CD4-positive, CD25-positive, alpha-beta regulatory T cell (primary cell): ENCODE measurements around the gene SPECC1. TPM values are rescaled to one million over a fixed set of nuclear protein-coding genes. Genes with fewer than 3 reads are reported as not detected.

Experiments
- ATAC-seq, 2 donors: fragments of 150-1000 bp; cut with Tn5 transposase; one replicate each; pipeline ENCODE4 v1.10.0; 2021; ENCODE audit warnings: low read depth in 2 of 2, moderate number of reproducible peaks in 2 of 2, moderate library complexity in 1 of 2
- DNase-seq, 3 donors: peaks; one replicate each; pipeline versions ENCODE4 v3.0.0 to v3.0.0-alpha.2; 2012 to 2022; ENCODE audit warnings: mixed read lengths in 1 of 3
- H3K27ac ChIP-seq: one replicate; pipeline ENCODE4 v1.7.0; 2013; ENCODE audit warnings: mild to moderate bottlenecking, low read length; ENCODE audit not compliant: insufficient read depth, poor library complexity, severe bottlenecking
- H3K27me3 ChIP-seq: one replicate; pipeline ENCODE4 v1.7.0; 2013; ENCODE audit warnings: low read length; ENCODE audit not compliant: control insufficient read depth, insufficient read depth
- H3K36me3 ChIP-seq: one replicate; pipeline ENCODE4 v1.7.0; 2013; ENCODE audit warnings: mild to moderate bottlenecking, low read length, moderate library complexity; ENCODE audit not compliant: control insufficient read depth, insufficient read depth
- H3K4me1 ChIP-seq: 2 replicates; pipeline ENCODE4 v1.7.0; 2013; ENCODE audit warnings: mild to moderate bottlenecking, low read length; ENCODE audit not compliant: insufficient read depth, control insufficient read depth, poor library complexity, severe bottlenecking
- H3K4me3 ChIP-seq: one replicate; pipeline ENCODE4 v1.7.0; 2013; ENCODE audit warnings: low read depth, mild to moderate bottlenecking, low read length, moderate library complexity
- H3K9me3 ChIP-seq, 2 experiments: 1 replicate in 1 of 2; 2 replicates in 1 of 2; pipeline ENCODE4 v1.7.0; 2013; ENCODE audit warnings: low read length in 2 of 2, mild to moderate bottlenecking in 1 of 2, moderate library complexity in 1 of 2; ENCODE audit not compliant: control insufficient read depth in 2 of 2
- H3K27ac Mint-ChIP-seq, 3 donors: one replicate each; pipeline ENCODE4 v1.8.0; 2020 to 2022; ENCODE audit warnings: mild to moderate bottlenecking in 3 of 3, mixed read lengths in 3 of 3, moderate library complexity in 2 of 3
- H3K27me3 Mint-ChIP-seq: one replicate; pipeline ENCODE4 v1.8.0; 2022; ENCODE audit warnings: mild to moderate bottlenecking, mixed read lengths
- H3K36me3 Mint-ChIP-seq: one replicate; pipeline ENCODE4 v1.8.0; 2020; ENCODE audit warnings: mixed read lengths
- H3K4me1 Mint-ChIP-seq, 4 donors: one replicate each; pipeline ENCODE4 v1.8.0; 2020 to 2022; ENCODE audit warnings: mixed read lengths in 4 of 4, mild to moderate bottlenecking in 1 of 4
- H3K4me3 Mint-ChIP-seq, 4 donors: one replicate each; pipeline ENCODE4 v1.8.0; 2020 to 2022; ENCODE audit warnings: mild to moderate bottlenecking in 4 of 4, mixed read lengths in 4 of 4, moderate library complexity in 3 of 4
- H3K9me3 Mint-ChIP-seq, 7 donors: one replicate each; pipeline ENCODE4 v1.8.0; 2020 to 2022; ENCODE audit warnings: mixed read lengths in 7 of 7, mild to moderate bottlenecking in 3 of 7, moderate library complexity in 2 of 7
- polyA plus RNA-seq, 4 donors: library from polyadenylated mRNA; unstranded; fragments of 300-500 nt; fragmentation: Illumina TruSeq; gene quantifications; one replicate each; pipeline ENCODE4 v1.2.3, GENCODE V29; 2021
- total RNA-seq: library from RNA; stranded (reverse); gene quantifications from one replicate; pipeline ENCODE4 v1.2.3, GENCODE V29; 2022

SPECC1 gene
- total and polyA plus RNA-seq, 5 donors from 2014 or later, result 0.62 to 6.5 (median 1.2) TPM

DNA sequence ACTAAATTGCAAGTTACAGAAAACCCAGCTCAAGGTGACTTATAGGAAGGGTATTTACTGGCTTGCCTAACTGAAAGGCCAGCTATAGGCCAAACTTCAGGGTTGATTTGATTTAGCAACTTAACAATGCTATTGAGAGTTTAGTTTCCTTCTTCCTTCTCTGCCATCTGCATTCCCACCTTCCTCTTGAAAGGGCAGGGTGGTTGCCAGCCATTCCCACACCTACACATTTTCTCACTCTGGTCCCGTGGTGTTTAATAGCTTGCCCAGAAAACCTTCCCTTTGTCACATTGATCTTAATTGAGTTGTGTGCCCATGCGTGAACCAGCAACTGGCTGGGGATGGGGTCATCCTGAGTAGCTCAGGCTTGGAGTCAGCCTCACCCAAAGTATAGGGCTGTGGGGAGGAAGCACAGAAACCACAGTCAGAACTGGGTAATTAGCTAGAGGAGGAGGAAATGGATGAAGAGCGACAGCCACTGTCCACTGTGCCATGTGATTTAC, 194.7 kb downstream of the SPECC1 start:
- peaks cover 0 to 10% (median 4%) of the 10 kb centered on the region in 4 donors for H3K4me1 Mint-ChIP-seq
- DNase-seq, result no peak
- Histone ChIP-seq H3K27me3 (no peaks in the 10 kb centered on the region), H3K9me3 (no peaks in the 10 kb centered on the region), H3K27ac (no peak overlapping the region), H3K36me3 (no peaks in the 10 kb centered on the region), H3K4me1 (peaks cover 3% of the 10 kb centered on the region), H3K4me3 (no peak overlapping the region)
- H3K27ac Mint-ChIP-seq, result no peak overlapping the region
- ATAC-seq, result no peak
- peaks cover 4% of the 10 kb centered on the region for H3K27me3 Mint-ChIP-seq
- H3K9me3 Mint-ChIP-seq, result peaks cover 0 to 1% (median 0%) of the 10 kb centered on the region in 7 donors
- H3K36me3 Mint-ChIP-seq, result no peaks in the 10 kb centered on the region
- H3K4me3 Mint-ChIP-seq, result no peak overlapping the region

DNA sequence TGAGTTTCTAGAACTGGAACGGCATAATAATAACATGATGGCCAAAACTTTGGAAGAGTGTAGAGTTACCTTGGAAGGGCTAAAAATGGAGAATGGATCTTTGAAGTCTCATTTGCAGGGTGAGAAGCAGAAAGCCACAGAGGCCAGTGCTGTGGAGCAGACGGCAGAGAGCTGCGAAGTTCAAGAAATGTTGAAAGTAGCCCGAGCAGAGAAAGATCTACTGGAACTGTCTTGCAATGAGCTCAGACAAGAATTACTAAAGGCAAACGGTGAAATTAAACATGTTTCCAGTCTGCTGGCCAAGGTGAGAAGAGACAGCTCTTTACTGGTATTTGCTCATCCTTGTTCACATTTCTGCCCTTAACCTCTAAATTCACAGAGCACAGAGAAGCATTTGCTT, 196.4 kb downstream of the SPECC1 start:
- Histone ChIP-seq H3K27me3 (no peaks in the 10 kb centered on the region), H3K4me1 (peaks cover 3% of the 10 kb centered on the region), H3K9me3 (no peaks in the 10 kb centered on the region), H3K4me3 (no peak overlapping the region), H3K36me3 (no peaks in the 10 kb centered on the region), H3K27ac (no peak overlapping the region)
- H3K27ac Mint-ChIP-seq, result peak overlapping the region in 2 of 3 donors; percentile 4 to 55
- peaks cover 4% of the 10 kb centered on the region for H3K27me3 Mint-ChIP-seq
- H3K36me3 Mint-ChIP-seq, result no peaks in the 10 kb centered on the region
- DNase-seq, result no peak
- H3K9me3 Mint-ChIP-seq, result peaks cover 0 to 1% (median 0%) of the 10 kb centered on the region in 7 donors
- peaks cover 0 to 10% (median 4%) of the 10 kb centered on the region in 4 donors for H3K4me1 Mint-ChIP-seq
- H3K4me3 Mint-ChIP-seq, result no peak overlapping the region
- ATAC-seq, result no peak

- Histone ChIP-seq H3K4me3 (no peak overlapping the region), H3K36me3 (no peaks in the 10 kb centered on the region), H3K27me3 (no peaks in the 10 kb centered on the region), H3K27ac (no peak overlapping the region), H3K4me1 (peaks cover 3% of the 10 kb centered on the region), H3K9me3 (no peaks in the 10 kb centered on the region)
- Mint-ChIP-seq H3K4me1 (peaks cover 0 to 10% (median 4%) of the 10 kb centered on the region in 4 donors), H3K27ac (peak overlapping the region in 1 of 3 donors; percentile 4), H3K9me3 (peaks cover 0 to 1% (median 0%) of the 10 kb centered on the region in 7 donors), H3K27me3 (peaks cover 4% of the 10 kb centered on the region), H3K36me3 (no peaks in the 10 kb centered on the region), H3K4me3 (no peak overlapping the region)
- no peak for ATAC-seq
- DNase-seq, result peak in 2 of 3 donors; percentile 9 to 40
Measured at GRCh38 chr17:20206068-20206467, 196.9 kb downstream of the SPECC1 start.

GRCh38 chr17:20206591-20206990, 197.4 kb downstream of the SPECC1 start:
- H3K36me3 ChIP-seq, result no peaks in the 10 kb centered on the region
- no peak overlapping the region for H3K27ac Mint-ChIP-seq
- no peaks in the 10 kb centered on the region for H3K36me3 Mint-ChIP-seq
- no peak for DNase-seq
- no peak overlapping the region for H3K4me3 ChIP-seq
- H3K27ac ChIP-seq, result no peak overlapping the region
- H3K4me3 Mint-ChIP-seq, result no peak overlapping the region
- peaks cover 0 to 1% (median 0%) of the 10 kb centered on the region in 7 donors for H3K9me3 Mint-ChIP-seq
- peaks cover 4% of the 10 kb centered on the region for H3K27me3 Mint-ChIP-seq
- H3K27me3 ChIP-seq, result no peaks in the 10 kb centered on the region
- H3K9me3 ChIP-seq, result no peaks in the 10 kb centered on the region
- peaks cover 0 to 10% (median 4%) of the 10 kb centered on the region in 4 donors for H3K4me1 Mint-ChIP-seq
- H3K4me1 ChIP-seq, result peaks cover 3% of the 10 kb centered on the region
- ATAC-seq, result no peak

GRCh38 chr17:20207262-20207985, 198.3 kb downstream of the SPECC1 start:
- ATAC-seq, result no peak
- peaks cover 4% of the 10 kb centered on the region for H3K27me3 Mint-ChIP-seq
- peaks cover 0 to 1% (median 0%) of the 10 kb centered on the region in 7 donors for H3K9me3 Mint-ChIP-seq
- no peaks in the 10 kb centered on the region for H3K9me3 ChIP-seq
- no peaks in the 10 kb centered on the region for H3K27me3 ChIP-seq
- H3K4me1 ChIP-seq, result peaks cover 3% of the 10 kb centered on the region
- no peak for DNase-seq
- peaks cover 0 to 10% (median 4%) of the 10 kb centered on the region in 4 donors for H3K4me1 Mint-ChIP-seq
- no peak overlapping the region for H3K4me3 Mint-ChIP-seq
- H3K27ac ChIP-seq, result no peak overlapping the region
- H3K4me3 ChIP-seq, result no peak overlapping the region
- peak overlapping the region in 1 of 3 donors; percentile 47 for H3K27ac Mint-ChIP-seq
- no peaks in the 10 kb centered on the region for H3K36me3 ChIP-seq
- H3K36me3 Mint-ChIP-seq, result no peaks in the 10 kb centered on the region

- Mint-ChIP-seq H3K27me3 (peaks cover 4% of the 10 kb centered on the region), H3K27ac (no peak overlapping the region), H3K36me3 (no peaks in the 10 kb centered on the region), H3K9me3 (peaks cover 0 to 1% (median 0%) of the 10 kb centered on the region in 7 donors), H3K4me1 (peaks cover 0 to 10% (median 4%) of the 10 kb centered on the region in 4 donors), H3K4me3 (no peak overlapping the region)
- Histone ChIP-seq H3K27me3 (no peaks in the 10 kb centered on the region), H3K4me3 (no peak overlapping the region), H3K9me3 (no peaks in the 10 kb centered on the region), H3K36me3 (no peaks in the 10 kb centered on the region), H3K27ac (no peak overlapping the region), H3K4me1 (peaks cover 3% of the 10 kb centered on the region)
- DNase-seq, result no peak
- no peak for ATAC-seq
Measured at GRCh38 chr17:20208717-20209116, 199.6 kb downstream of the SPECC1 start.

DNA sequence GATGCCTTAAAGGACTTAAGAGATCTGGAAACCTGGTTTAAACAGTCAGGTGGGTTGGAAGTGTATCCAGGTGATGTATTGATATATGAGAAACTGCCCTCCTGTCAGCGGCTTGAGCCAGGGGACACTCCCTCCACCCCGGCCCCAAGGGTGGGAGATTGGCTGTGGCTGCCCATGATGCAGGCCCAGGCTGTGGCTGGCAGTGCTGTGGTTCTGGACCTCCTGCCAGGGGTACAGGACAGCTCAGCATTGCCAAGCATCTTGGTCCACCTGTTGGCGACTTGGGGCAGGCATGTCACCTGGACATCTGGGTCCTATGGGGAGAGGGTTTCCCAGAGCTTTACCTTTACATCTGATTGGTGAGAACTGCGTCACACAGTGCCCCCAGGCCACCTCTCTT, 201.0 kb downstream of the SPECC1 start:
- ATAC-seq, result no peak
- peaks cover 0 to 8% (median 4%) of the 10 kb centered on the region in 4 donors for H3K4me1 Mint-ChIP-seq

GRCh38 chr17:20210614-20211013, 201.5 kb downstream of the SPECC1 start:
- H3K36me3 Mint-ChIP-seq, result no peaks in the 10 kb centered on the region
- no peak overlapping the region for H3K4me3 Mint-ChIP-seq
- H3K36me3 ChIP-seq, result no peaks in the 10 kb centered on the region
- no peaks in the 10 kb centered on the region for H3K9me3 Mint-ChIP-seq
- no peak overlapping the region for H3K27ac Mint-ChIP-seq
- DNase-seq (no peak), ATAC-seq (no peak)
- no peaks in the 10 kb centered on the region for H3K9me3 ChIP-seq
- H3K27ac ChIP-seq, result no peak overlapping the region
- H3K4me3 ChIP-seq, result no peak overlapping the region
- peaks cover 3% of the 10 kb centered on the region for H3K4me1 ChIP-seq
- H3K27me3 Mint-ChIP-seq, result no peaks in the 10 kb centered on the region
- H3K27me3 ChIP-seq, result no peaks in the 10 kb centered on the region
- H3K4me1 Mint-ChIP-seq, result peaks cover 0 to 5% (median 4%) of the 10 kb centered on the region in 4 donors

More for the DNA sequence above, 201.0 kb downstream of the SPECC1 start:
- Mint-ChIP-seq H3K36me3 (no peaks in the 10 kb centered on the region), H3K27ac (no peak overlapping the region), H3K9me3 (no peaks in the 10 kb centered on the region), H3K27me3 (no peaks in the 10 kb centered on the region), H3K4me3 (no peak overlapping the region)
- no peak for DNase-seq
- Histone ChIP-seq H3K36me3 (no peaks in the 10 kb centered on the region), H3K4me1 (peaks cover 3% of the 10 kb centered on the region), H3K27me3 (no peaks in the 10 kb centered on the region), H3K4me3 (no peak overlapping the region), H3K27ac (no peak overlapping the region), H3K9me3 (no peaks in the 10 kb centered on the region)
